ENCODE results near the gene ACSL6. TPM values are rescaled to one million over a fixed set of nuclear protein-coding genes. Genes with fewer than 3 reads are reported as not detected.

ACSL6 gene
- total RNA-seq, 1 donor from 2014 or later, result 0.98 TPM

- TF ChIP-seq, protein P1, sequence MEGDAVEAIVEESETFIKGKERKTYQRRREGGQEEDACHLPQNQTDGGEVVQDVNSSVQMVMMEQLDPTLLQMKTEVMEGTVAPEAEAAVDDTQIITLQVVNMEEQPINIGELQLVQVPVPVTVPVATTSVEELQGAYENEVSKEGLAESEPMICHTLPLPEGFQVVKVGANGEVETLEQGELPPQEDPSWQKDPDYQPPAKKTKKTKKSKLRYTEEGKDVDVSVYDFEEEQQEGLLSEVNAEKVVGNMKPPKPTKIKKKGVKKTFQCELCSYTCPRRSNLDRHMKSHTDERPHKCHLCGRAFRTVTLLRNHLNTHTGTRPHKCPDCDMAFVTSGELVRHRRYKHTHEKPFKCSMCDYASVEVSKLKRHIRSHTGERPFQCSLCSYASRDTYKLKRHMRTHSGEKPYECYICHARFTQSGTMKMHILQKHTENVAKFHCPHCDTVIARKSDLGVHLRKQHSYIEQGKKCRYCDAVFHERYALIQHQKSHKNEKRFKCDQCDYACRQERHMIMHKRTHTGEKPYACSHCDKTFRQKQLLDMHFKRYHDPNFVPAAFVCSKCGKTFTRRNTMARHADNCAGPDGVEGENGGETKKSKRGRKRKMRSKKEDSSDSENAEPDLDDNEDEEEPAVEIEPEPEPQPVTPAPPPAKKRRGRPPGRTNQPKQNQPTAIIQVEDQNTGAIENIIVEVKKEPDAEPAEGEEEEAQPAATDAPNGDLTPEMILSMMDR (IDR thresholded peaks at IDR 0.05), result no peak
- no peak overlapping the region for H3K27ac ChIP-seq
- H3K36me3 ChIP-seq, result no peaks in the 10 kb centered on the region
- no peaks in the 10 kb centered on the region for H3K27me3 ChIP-seq
- H3K4me3 ChIP-seq, result no peak overlapping the region
- no peaks in the 10 kb centered on the region for H3K9me3 ChIP-seq
- no peak for ATAC-seq
- no peaks in the 10 kb centered on the region for H3K4me1 ChIP-seq
- intact Hi-C loops (cut with DNase I), result no loop called here
- DNase-seq, result no peak
These were observed 47.2 kb upstream of the ACSL6 start for GRCh38 chr5:132058646-132059042.

GRCh38 chr5:132057498-132058255 lies 46.2 kb upstream of the ACSL6 start:
- Histone ChIP-seq H3K9me3 (no peaks in the 10 kb centered on the region), H3K27ac (no peak overlapping the region), H3K36me3 (no peaks in the 10 kb centered on the region), H3K4me1 (no peaks in the 10 kb centered on the region), H3K27me3 (no peaks in the 10 kb centered on the region), H3K4me3 (no peak overlapping the region)
- intact Hi-C loops (cut with DNase I), result no loop called here
- no peak for ATAC-seq
- DNase-seq, result peak; percentile 11
- TF ChIP-seq, protein P1 (IDR thresholded peaks at IDR 0.05), result no peak

- TF ChIP-seq, protein P1 (IDR thresholded peaks at IDR 0.05), result no peak
- H3K36me3 ChIP-seq, result no peaks in the 10 kb centered on the region
- intact Hi-C loops (cut with DNase I), result no loop called here
- no peak overlapping the region for H3K4me3 ChIP-seq
- H3K27ac ChIP-seq, result no peak overlapping the region
- DNase-seq (peak; percentile 61), ATAC-seq (no peak)
- no peaks in the 10 kb centered on the region for H3K4me1 ChIP-seq
- no peaks in the 10 kb centered on the region for H3K9me3 ChIP-seq
- H3K27me3 ChIP-seq, result no peaks in the 10 kb centered on the region
These were observed 45.4 kb upstream of the ACSL6 start for GRCh38 chr5:132056610-132057497.

GRCh38 chr5:132055808-132056609 lies 44.6 kb upstream of the ACSL6 start:
- TF ChIP-seq, protein P1 (IDR thresholded peaks at IDR 0.05), result no peak
- H3K36me3 ChIP-seq, result no peaks in the 10 kb centered on the region
- no peaks in the 10 kb centered on the region for H3K27me3 ChIP-seq
- H3K9me3 ChIP-seq, result no peaks in the 10 kb centered on the region
- no peak overlapping the region for H3K27ac ChIP-seq
- DNase-seq (peak; percentile 53), ATAC-seq (peak; percentile 28)
- intact Hi-C loops (cut with DNase I), result no loop called here
- no peaks in the 10 kb centered on the region for H3K4me1 ChIP-seq
- H3K4me3 ChIP-seq, result no peak overlapping the region

GRCh38 chr5:132055441-132055807 lies 44.0 kb upstream of the ACSL6 start:
- H3K4me3 ChIP-seq, result no peak overlapping the region
- H3K36me3 ChIP-seq, result no peaks in the 10 kb centered on the region
- intact Hi-C loops (cut with DNase I), result no loop called here
- DNase-seq (no peak), ATAC-seq (no peak)
- H3K9me3 ChIP-seq, result no peaks in the 10 kb centered on the region
- H3K27ac ChIP-seq, result no peak overlapping the region
- H3K27me3 ChIP-seq, result no peaks in the 10 kb centered on the region
- H3K4me1 ChIP-seq, result no peaks in the 10 kb centered on the region
- TF ChIP-seq, protein P1 (IDR thresholded peaks at IDR 0.05), result no peak
